HK-2 (cell line): ENCODE results near the gene EHD1.

Experiments
- DNase-seq: peaks from one replicate; pipeline ENCODE4 v3.0.0-alpha.2; 2018; ENCODE audit not compliant: unreplicated experiment

EHD1 gene

GRCh38 chr11:64842851-64843685, 35.4 kb downstream of the EHD1 start:
- DNase-seq, result no peak

- no peak for DNase-seq
Observed at GRCh38 chr11:64842366-64842759, 36.1 kb downstream of the EHD1 start.

GRCh38 chr11:64841592-64842365, 36.6 kb downstream of the EHD1 start:
- DNase-seq, result no peak

GRCh38 chr11:64839887-64840782, 38.3 kb downstream of the EHD1 start:
- no peak for DNase-seq

- no peak for DNase-seq
Observed at GRCh38 chr11:64839335-64839734, 39.1 kb downstream of the EHD1 start.

- no peak for DNase-seq
Observed at GRCh38 chr11:64838600-64839334, 39.7 kb downstream of the EHD1 start.

GRCh38 chr11:64837887-64838351, 40.5 kb downstream of the EHD1 start:
- no peak for DNase-seq

- DNase-seq, result no peak
Observed at GRCh38 chr11:64836448-64837072, 41.9 kb downstream of the EHD1 start.

GRCh38 chr11:64835616-64836447, 42.6 kb downstream of the EHD1 start:
- DNase-seq, result no peak

- DNase-seq, result peak; percentile 70
Observed at GRCh38 chr11:64834723-64835615, 43.5 kb downstream of the EHD1 start.

GRCh38 chr11:64834031-64834722, 44.2 kb downstream of the EHD1 start:
- no peak for DNase-seq

GRCh38 chr11:64833509-64833908, 44.9 kb downstream of the EHD1 start:
- no peak for DNase-seq

- no peak for DNase-seq
Observed at GRCh38 chr11:64833198-64833502, 45.3 kb downstream of the EHD1 start.

GRCh38 chr11:64832467-64833197, 45.8 kb downstream of the EHD1 start:
- no peak for DNase-seq

- DNase-seq, result no peak
Observed at GRCh38 chr11:64831411-64831891, 47.0 kb downstream of the EHD1 start.

GRCh38 chr11:64829536-64830251, 48.7 kb downstream of the EHD1 start:
- DNase-seq, result no peak

- DNase-seq, result no peak
Observed at GRCh38 chr11:64827451-64827839, 51.0 kb downstream of the EHD1 start.
